OCI-LY3 (cell line): ENCODE results near the gene SURF4.

Experiments
- H2AFZ ChIP-seq: fragments of 200-600, 300-600 bp; shearing (Covaris generic); 2 replicates; pipeline ENCODE4 v1.6.0; 2014; ENCODE audit warnings: antibody characterized with exemption, low read depth, low read length
- H3K27ac ChIP-seq: fragments of 200-600, 300-600 bp; sonication (generic); 2 replicates; pipeline ENCODE4 v1.5.1; 2014; ENCODE audit warnings: mild to moderate bottlenecking, low read length, moderate library complexity, mixed read lengths
- H3K27me3 ChIP-seq: fragments of 200-600, 300-600 bp; sonication (generic); 2 replicates; pipeline ENCODE4 v1.6.1; 2014; ENCODE audit warnings: low read depth, low read length, mixed read lengths
- H3K36me3 ChIP-seq: fragments of 200-600, 300-600 bp; sonication (generic); replicated peaks from 2 replicates; pipeline ENCODE3; 2014; ENCODE audit warnings: low read depth, low read length, mixed read lengths
- H3K4me1 ChIP-seq: fragments of 300-600, 200-600 bp; sonication (generic); 2 replicates; pipeline ENCODE4 v1.6.1; 2014; ENCODE audit warnings: low read length, mixed read lengths
- H3K4me2 ChIP-seq: fragments of 200-600, 300-600 bp; sonication (generic); 2 replicates; pipeline ENCODE4 v1.6.1; 2014; ENCODE audit warnings: low read length, mixed read lengths
- H3K4me3 ChIP-seq: fragments of 300-600, 200-600 bp; sonication (generic); 2 replicates; pipeline ENCODE4 v1.5.1; 2014; ENCODE audit warnings: antibody characterized with exemption, mild to moderate bottlenecking, low read length, moderate library complexity
- H3K79me2 ChIP-seq: fragments of 300-600, 200-600 bp; shearing (Covaris generic); 2 replicates; pipeline ENCODE4 v1.6.1; 2014; ENCODE audit warnings: mild to moderate bottlenecking, low read length, mixed read lengths
- H3K9ac ChIP-seq: fragments of 300-600, 200-600 bp; shearing (Covaris generic); 2 replicates; pipeline ENCODE4 v1.6.0; 2014; ENCODE audit warnings: mild to moderate bottlenecking, low read length, moderate library complexity
- H3K9me3 ChIP-seq: fragments of 200-600, 300-600 bp; shearing (Covaris generic); 2 replicates; pipeline ENCODE4 v1.6.1; 2014; ENCODE audit warnings: low read length, mixed read lengths; ENCODE audit not compliant: insufficient read depth
- H4K20me1 ChIP-seq: fragments of 200-600, 300-600 bp; sonication (generic); 2 replicates; pipeline ENCODE4 v1.6.1; 2016; ENCODE audit warnings: low read length, mixed read lengths; ENCODE audit not compliant: insufficient read depth
- EZH2phosphoT487 ChIP-seq: fragments of 200-600 bp; shearing (Covaris generic); IDR thresholded peaks from 2 replicates; pipeline ENCODE4 v1.6.1; 2018; ENCODE audit warnings: antibody characterized with exemption, mixed run types, low read depth
- TF ChIP-seq, protein P1 (sequence below): fragments of 200-600, 300-600 bp; sonication (generic); IDR thresholded peaks from 2 replicates; pipeline ENCODE4 v1.5.1; 2014; ENCODE audit warnings: antibody characterized with exemption, low read length, low read depth

SURF4 gene

DNA sequence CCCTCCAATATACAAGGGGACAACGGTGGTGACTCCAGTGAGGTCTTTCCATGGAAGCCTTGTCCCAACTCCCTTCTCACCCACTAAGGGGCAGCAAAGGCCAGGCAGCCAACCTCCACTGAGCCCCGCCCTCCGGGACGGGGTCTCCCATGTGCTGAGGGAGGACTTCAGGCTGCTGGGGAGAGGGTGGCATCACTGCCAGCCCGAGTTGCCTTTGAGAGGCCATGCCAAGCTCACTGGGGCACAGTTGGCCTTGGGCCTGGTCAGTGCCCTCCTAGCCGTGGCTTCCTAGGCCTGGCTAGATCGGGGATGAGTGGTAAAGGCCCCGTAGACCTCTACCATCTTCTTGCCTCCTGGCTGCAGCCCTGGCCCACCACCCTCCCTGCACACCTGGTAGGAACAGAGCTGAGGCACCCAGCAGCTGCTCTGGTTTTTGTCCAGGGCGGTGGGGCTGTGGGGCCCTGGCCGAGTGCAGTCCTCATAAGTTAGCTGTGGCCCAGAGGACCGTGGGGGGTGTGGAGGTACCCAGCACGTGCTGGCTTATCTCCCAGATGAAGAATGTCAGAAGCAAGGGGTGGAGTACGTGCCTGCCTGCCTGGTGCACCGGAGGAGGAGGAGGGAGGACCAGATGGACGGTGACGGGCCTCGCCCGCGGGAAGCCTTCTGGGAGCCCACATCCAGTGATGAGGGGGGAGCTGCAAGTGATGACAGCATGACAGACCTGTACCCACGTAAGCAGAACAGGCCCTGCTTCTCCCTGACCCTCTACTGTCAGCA lies 16.3 kb downstream of the SURF4 start:
- H4K20me1 ChIP-seq, result no peaks in the 10 kb centered on the region
- H3K27ac ChIP-seq, result no peak overlapping the region
- peaks cover 29% of the 10 kb centered on the region for H3K79me2 ChIP-seq
- no peak overlapping the region for H2AFZ ChIP-seq
- no peak overlapping the region for H3K4me3 ChIP-seq
- H3K4me2 ChIP-seq, result no peak overlapping the region
- H3K36me3 ChIP-seq, result peaks cover 40% of the 10 kb centered on the region
- H3K9me3 ChIP-seq, result no peaks in the 10 kb centered on the region
- TF ChIP-seq EZH2phosphoT487, result no peak
- TF ChIP-seq, protein P1, sequence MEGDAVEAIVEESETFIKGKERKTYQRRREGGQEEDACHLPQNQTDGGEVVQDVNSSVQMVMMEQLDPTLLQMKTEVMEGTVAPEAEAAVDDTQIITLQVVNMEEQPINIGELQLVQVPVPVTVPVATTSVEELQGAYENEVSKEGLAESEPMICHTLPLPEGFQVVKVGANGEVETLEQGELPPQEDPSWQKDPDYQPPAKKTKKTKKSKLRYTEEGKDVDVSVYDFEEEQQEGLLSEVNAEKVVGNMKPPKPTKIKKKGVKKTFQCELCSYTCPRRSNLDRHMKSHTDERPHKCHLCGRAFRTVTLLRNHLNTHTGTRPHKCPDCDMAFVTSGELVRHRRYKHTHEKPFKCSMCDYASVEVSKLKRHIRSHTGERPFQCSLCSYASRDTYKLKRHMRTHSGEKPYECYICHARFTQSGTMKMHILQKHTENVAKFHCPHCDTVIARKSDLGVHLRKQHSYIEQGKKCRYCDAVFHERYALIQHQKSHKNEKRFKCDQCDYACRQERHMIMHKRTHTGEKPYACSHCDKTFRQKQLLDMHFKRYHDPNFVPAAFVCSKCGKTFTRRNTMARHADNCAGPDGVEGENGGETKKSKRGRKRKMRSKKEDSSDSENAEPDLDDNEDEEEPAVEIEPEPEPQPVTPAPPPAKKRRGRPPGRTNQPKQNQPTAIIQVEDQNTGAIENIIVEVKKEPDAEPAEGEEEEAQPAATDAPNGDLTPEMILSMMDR, result 0 out of 2 replicates have a peak, but pooled peaks have one; percentile 8
- no peak overlapping the region for H3K9ac ChIP-seq
- no peaks in the 10 kb centered on the region for H3K27me3 ChIP-seq
- H3K4me1 ChIP-seq, result peaks cover 16% of the 10 kb centered on the region

GRCh38 chr9:133357656-133358055 lies 18.2 kb downstream of the SURF4 start:
- Histone ChIP-seq H2AFZ (no peak overlapping the region), H3K9ac (no peak overlapping the region), H3K27me3 (no peaks in the 10 kb centered on the region), H4K20me1 (no peaks in the 10 kb centered on the region), H3K4me1 (peaks cover 16% of the 10 kb centered on the region), H3K4me2 (peak overlapping the region; percentile 73), H3K9me3 (no peaks in the 10 kb centered on the region), H3K36me3 (peaks cover 28% of the 10 kb centered on the region), H3K4me3 (no peak overlapping the region), H3K79me2 (peaks cover 30% of the 10 kb centered on the region), H3K27ac (no peak overlapping the region)
- TF ChIP-seq, protein P1, result no peak
- no peak for TF ChIP-seq EZH2phosphoT487

GRCh38 chr9:133356391-133357091 lies 19.3 kb downstream of the SURF4 start, which contains the start of the genes SURF1 and SURF2:
TSS of gene SURF1 (minus strand) at chr9:133356487. CDS start at chr9:133356453, 34 bp downstream.
TSS of gene SURF2 (plus strand) at chr9:133356550. CDS start at chr9:133356593, 43 bp downstream.
- H3K9me3 ChIP-seq, result no peaks in the 10 kb centered on the region
- peak within 1 kb of the TSS; percentile 87 for H3K4me3 ChIP-seq
- H3K36me3 ChIP-seq, result peaks cover 28% of the 10 kb centered on the region
- H3K4me1 ChIP-seq, result peaks cover 16% of the 10 kb centered on the region
- peak within 1 kb of the TSS; percentile 67 for H3K9ac ChIP-seq
- H3K4me2 ChIP-seq, result peak within 1 kb of the TSS; percentile 76
- TF ChIP-seq EZH2phosphoT487, result no peak
- TF ChIP-seq, protein P1, result no peak
- H3K27me3 ChIP-seq, result no peaks in the 10 kb centered on the region
- H3K27ac ChIP-seq, result no peak within 1 kb of the TSS
- H4K20me1 ChIP-seq, result peaks cover 10% of the 10 kb centered on the region
- H2AFZ ChIP-seq, result no peak within 1 kb of the TSS; the same call in 1 of the 2 replicates
- peaks cover 30% of the 10 kb centered on the region for H3K79me2 ChIP-seq

- H3K9me3 ChIP-seq, result no peaks in the 10 kb centered on the region
- peaks cover 30% of the 10 kb centered on the region for H3K79me2 ChIP-seq
- no peaks in the 10 kb centered on the region for H3K27me3 ChIP-seq
- no peak for TF ChIP-seq EZH2phosphoT487
- TF ChIP-seq, protein P1, result no peak
- peak overlapping the region; percentile 87 for H3K4me3 ChIP-seq
- peaks cover 29% of the 10 kb centered on the region for H3K36me3 ChIP-seq
- peak overlapping the region; percentile 63 for H3K9ac ChIP-seq
- peaks cover 16% of the 10 kb centered on the region for H3K4me1 ChIP-seq
- peaks cover 15% of the 10 kb centered on the region for H4K20me1 ChIP-seq
- no peak overlapping the region for H3K27ac ChIP-seq
- peak overlapping the region; percentile 76 for H3K4me2 ChIP-seq
- no peak overlapping the region for H2AFZ ChIP-seq
Observed at GRCh38 chr9:133355881-133356357, 19.9 kb downstream of the SURF4 start.
